ENCODE data around the gene GYG1.

GRCh38 chr3:149023951-149024350 lies 32.6 kb downstream of the GYG1 start:
- TF ChIP-seq CTCF (IDR thresholded peaks at IDR 0.05; ENCODE audit: low read depth, low read length) (no peak), EZH2phosphoT487 (IDR thresholded peaks at IDR 0.05; ENCODE audit: low read depth) (no peak)

Data from OCI-LY3 (cell line).